ENCODE results near the gene FCHO1.
"Not testable (repeated sequence)": the region's sequence is repeated elsewhere in the genome, so short reads cannot be mapped to it uniquely, and the experiment has no call there.

Gene FCHO1

GRCh38 chr19:17794412-17794730, 43.1 kb downstream of the FCHO1 start:
- no peak for DNase-seq (ENCODE audit: low spot score)

GRCh38 chr19:17794731-17795494, 43.6 kb downstream of the FCHO1 start, which contains the start of gene B3GNT3:
TSS of gene B3GNT3 (plus strand) at chr19:17795138. CDS start at chr19:17807808, 12,670 bp downstream.
- DNase-seq (ENCODE audit: low spot score), result no peak

- no peak for DNase-seq (ENCODE audit: low spot score)
Measured at GRCh38 chr19:17795495-17795856, 44.2 kb downstream of the FCHO1 start.

GRCh38 chr19:17796013-17796837, 44.9 kb downstream of the FCHO1 start:
- DNase-seq (ENCODE audit: low spot score), result no peak

GRCh38 chr19:17796838-17797423, 45.7 kb downstream of the FCHO1 start:
- no peak for DNase-seq (ENCODE audit: low spot score)

GRCh38 chr19:17797424-17798201, 46.3 kb downstream of the FCHO1 start:
- no peak for DNase-seq (ENCODE audit: low spot score)

- DNase-seq (ENCODE audit: low spot score), result not testable (repeated sequence)
Measured at GRCh38 chr19:17798599-17798998, 47.3 kb downstream of the FCHO1 start.

- DNase-seq (ENCODE audit: low spot score), result no peak
Measured at GRCh38 chr19:17802137-17802858, 51.0 kb downstream of the FCHO1 start.

GRCh38 chr19:17803264-17803896, 52.1 kb downstream of the FCHO1 start:
- DNase-seq (ENCODE audit: low spot score), result no peak

GRCh38 chr19:17805427-17805826, 54.1 kb downstream of the FCHO1 start:
- no peak for DNase-seq (ENCODE audit: low spot score)

- no peak for DNase-seq (ENCODE audit: low spot score)
Measured at GRCh38 chr19:17806945-17807344, 55.7 kb downstream of the FCHO1 start.

- DNase-seq (ENCODE audit: low spot score), result no peak
Measured at GRCh38 chr19:17807731-17808316, 56.5 kb downstream of the FCHO1 start.

GRCh38 chr19:17811103-17811502, 59.8 kb downstream of the FCHO1 start:
- DNase-seq (ENCODE audit: low spot score), result no peak

GRCh38 chr19:17811681-17812080, 60.4 kb downstream of the FCHO1 start:
- DNase-seq (ENCODE audit: low spot score), result no peak

GRCh38 chr19:17812099-17812498, 60.8 kb downstream of the FCHO1 start:
- no peak for DNase-seq (ENCODE audit: low spot score)

GRCh38 chr19:17817668-17818363, 66.5 kb downstream of the FCHO1 start:
- DNase-seq (ENCODE audit: low spot score), result no peak

GRCh38 chr19:17821190-17821589, 69.9 kb downstream of the FCHO1 start, which contains the start of gene INSL3:
TSS of gene INSL3 (minus strand) at chr19:17821519. CDS start at chr19:17821506, 13 bp downstream.
- no peak for DNase-seq (ENCODE audit: low spot score)

- no peak for DNase-seq (ENCODE audit: low spot score)
Measured at GRCh38 chr19:17824339-17824738, 73.1 kb downstream of the FCHO1 start.

- no peak for DNase-seq (ENCODE audit: low spot score)
Measured at GRCh38 chr19:17826508-17827056, 75.3 kb downstream of the FCHO1 start.

All from hepatic stellate cell (primary cell).